ENCODE data around the gene PCDHGA5.

Gene PCDHGA5

DNA sequence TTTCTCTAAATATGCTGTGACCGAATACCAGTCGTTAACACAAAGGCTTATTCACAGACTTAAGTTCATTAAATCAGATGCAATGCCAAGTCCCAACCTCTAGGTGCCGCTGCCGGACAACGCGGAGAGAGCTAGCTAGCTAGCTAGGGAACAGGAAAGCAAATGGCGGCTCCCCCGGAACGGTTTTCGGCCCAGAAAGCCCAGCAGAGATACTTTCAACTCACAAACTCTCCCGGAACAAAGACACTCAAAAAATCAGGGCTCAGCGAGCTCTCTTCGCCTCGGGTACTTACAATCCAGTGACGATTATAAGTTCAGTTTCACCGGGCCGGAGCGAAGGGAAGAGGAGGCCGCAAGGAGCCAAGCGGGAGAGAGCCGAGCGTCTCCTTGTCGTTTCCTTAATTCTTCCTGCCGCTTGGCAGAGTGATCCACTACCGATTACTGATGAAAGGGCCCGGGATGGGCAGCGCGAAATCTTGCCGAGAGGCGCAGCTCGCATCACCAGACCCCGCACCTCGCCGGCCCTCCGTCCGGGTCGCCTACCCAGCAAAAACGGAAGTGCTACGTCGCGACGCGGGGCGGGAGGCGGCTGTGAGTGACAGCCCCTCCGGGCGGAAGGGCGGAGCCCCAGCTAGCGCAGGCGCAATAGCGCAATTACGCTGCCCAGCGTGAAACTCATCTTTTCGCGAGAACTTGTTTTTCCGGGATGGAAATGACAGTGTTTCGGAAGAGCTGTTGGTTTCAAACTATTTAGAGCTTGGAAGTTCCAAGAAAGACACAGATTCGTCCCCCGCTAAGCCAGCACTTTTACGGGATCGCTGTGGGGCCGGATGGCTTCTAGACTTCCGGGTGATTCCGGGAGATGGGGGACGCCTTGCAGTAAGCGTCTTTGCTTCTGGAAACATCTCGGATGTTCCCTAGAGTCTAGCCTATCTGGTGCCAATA is 43.5 kb upstream of the PCDHGA5 start, which contains the start of gene TAF7:
TAF7 (minus strand) TSS at position 560 of the 945 bp plus-strand sequence. CDS start 740 bp downstream, outside the sequence.
- H3K9me3 ChIP-seq (ENCODE audit: insufficient read depth, low read length) = peaks cover 30% of the 10 kb centered on the region; the same call in 1 of the 2 replicates
- H3K4me3 ChIP-seq (ENCODE audit: low read length) = peak within 1 kb of the TSS; percentile 97
- H3K79me2 ChIP-seq (ENCODE audit: low read length) = peaks cover 41% of the 10 kb centered on the region
- H3K4me1 ChIP-seq (ENCODE audit: low read length) = peaks cover 25% of the 10 kb centered on the region
- peak within 1 kb of the TSS; percentile 93; the same call in 1 of the 2 replicates for H2AFZ ChIP-seq (ENCODE audit: low read depth, low read length)
- H3K27me3 ChIP-seq (ENCODE audit: low read depth, low read length) = no peaks in the 10 kb centered on the region
- peaks cover 35% of the 10 kb centered on the region for H3K36me3 ChIP-seq (replicated peaks; ENCODE audit: low read depth, low read length)
- TF ChIP-seq EZH2phosphoT487 (IDR thresholded peaks at IDR 0.05; ENCODE audit: low read depth) = no peak
- TF ChIP-seq, protein P1, sequence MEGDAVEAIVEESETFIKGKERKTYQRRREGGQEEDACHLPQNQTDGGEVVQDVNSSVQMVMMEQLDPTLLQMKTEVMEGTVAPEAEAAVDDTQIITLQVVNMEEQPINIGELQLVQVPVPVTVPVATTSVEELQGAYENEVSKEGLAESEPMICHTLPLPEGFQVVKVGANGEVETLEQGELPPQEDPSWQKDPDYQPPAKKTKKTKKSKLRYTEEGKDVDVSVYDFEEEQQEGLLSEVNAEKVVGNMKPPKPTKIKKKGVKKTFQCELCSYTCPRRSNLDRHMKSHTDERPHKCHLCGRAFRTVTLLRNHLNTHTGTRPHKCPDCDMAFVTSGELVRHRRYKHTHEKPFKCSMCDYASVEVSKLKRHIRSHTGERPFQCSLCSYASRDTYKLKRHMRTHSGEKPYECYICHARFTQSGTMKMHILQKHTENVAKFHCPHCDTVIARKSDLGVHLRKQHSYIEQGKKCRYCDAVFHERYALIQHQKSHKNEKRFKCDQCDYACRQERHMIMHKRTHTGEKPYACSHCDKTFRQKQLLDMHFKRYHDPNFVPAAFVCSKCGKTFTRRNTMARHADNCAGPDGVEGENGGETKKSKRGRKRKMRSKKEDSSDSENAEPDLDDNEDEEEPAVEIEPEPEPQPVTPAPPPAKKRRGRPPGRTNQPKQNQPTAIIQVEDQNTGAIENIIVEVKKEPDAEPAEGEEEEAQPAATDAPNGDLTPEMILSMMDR (IDR thresholded peaks at IDR 0.05; ENCODE audit: low read depth, low read length) = peak; percentile 67
- H3K27ac ChIP-seq (ENCODE audit: low read length) = peak within 1 kb of the TSS; percentile 85
- peak within 1 kb of the TSS; percentile 94 for H3K9ac ChIP-seq (ENCODE audit: low read length)
- peak within 1 kb of the TSS; percentile 78 for H3K4me2 ChIP-seq (ENCODE audit: low read length)
- H4K20me1 ChIP-seq (ENCODE audit: insufficient read depth, low read length) = no peaks in the 10 kb centered on the region

DNA sequence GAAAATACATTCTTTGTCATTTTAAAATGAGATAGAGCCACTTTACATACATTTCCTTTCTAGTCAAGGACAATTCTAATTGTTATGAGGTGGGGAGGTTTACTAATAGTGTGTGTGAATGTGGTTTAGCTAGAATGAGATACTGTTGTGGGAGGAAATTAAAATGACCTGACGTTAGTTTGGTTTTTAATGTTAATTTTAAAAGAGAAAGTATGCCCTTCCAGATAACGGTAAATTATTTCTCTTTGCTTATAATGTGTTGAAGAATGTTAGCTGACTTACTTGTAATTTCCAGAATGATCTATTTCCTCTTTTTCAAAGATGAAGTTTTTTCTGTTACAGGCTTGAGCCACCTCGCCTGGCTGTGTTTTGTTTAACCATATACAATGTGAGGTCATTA is 41.7 kb upstream of the PCDHGA5 start:
- peak overlapping the region; percentile 43 for H3K4me3 ChIP-seq (ENCODE audit: low read length)
- H3K9ac ChIP-seq (ENCODE audit: low read length) = no peak overlapping the region
- H4K20me1 ChIP-seq (ENCODE audit: insufficient read depth, low read length) = no peaks in the 10 kb centered on the region
- H3K79me2 ChIP-seq (ENCODE audit: low read length) = peaks cover 30% of the 10 kb centered on the region
- H2AFZ ChIP-seq (ENCODE audit: low read depth, low read length) = no peak overlapping the region
- H3K27me3 ChIP-seq (ENCODE audit: low read depth, low read length) = no peaks in the 10 kb centered on the region
- peaks cover 27% of the 10 kb centered on the region for H3K4me1 ChIP-seq (ENCODE audit: low read length)
- TF ChIP-seq EZH2phosphoT487 (IDR thresholded peaks at IDR 0.05; ENCODE audit: low read depth) = no peak
- TF ChIP-seq, protein P1 (IDR thresholded peaks at IDR 0.05; ENCODE audit: low read depth, low read length) = no peak
- peak overlapping the region; percentile 69 for H3K27ac ChIP-seq (ENCODE audit: low read length)
- peaks cover 26% of the 10 kb centered on the region; the same call in 1 of the 2 replicates for H3K9me3 ChIP-seq (ENCODE audit: insufficient read depth, low read length)
- peak overlapping the region; percentile 55 for H3K4me2 ChIP-seq (ENCODE audit: low read length)
- H3K36me3 ChIP-seq (replicated peaks; ENCODE audit: low read depth, low read length) = peaks cover 25% of the 10 kb centered on the region

DNA sequence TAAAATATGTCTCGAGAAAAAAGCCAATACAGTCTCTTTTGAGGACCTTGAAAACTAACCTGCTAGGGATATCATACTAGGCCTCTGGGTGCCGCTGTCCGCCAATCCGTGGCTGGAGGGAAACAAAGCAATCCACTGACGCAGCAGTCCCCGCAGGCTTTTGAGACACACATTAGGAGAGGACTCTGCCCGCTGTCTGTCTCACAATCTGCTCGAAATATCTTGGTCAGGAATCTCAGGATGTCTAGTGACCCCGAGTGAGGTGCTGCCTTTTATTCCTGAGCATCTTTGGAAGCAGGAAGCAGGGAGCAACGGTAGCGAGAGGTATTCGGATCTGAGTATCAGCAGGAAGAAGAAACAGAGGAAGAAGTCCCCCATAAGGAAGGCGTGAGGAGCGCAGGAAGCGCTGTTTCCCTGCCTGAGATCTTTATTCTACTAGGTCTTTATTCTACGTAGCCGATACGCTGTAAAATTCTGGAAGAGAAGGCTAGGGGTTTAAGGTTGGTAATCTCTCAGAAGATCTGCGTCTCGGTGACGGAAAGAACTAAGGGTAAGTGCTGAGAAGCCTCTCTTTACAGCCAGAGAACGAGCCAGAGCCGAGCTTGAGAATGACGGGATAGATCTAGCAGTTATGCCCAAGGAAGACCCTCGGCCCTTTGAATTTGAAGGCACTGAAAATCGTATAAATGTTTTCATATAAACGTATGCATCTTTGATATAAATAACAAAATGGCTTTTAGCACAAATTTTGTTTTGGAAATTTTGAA is 37.7 kb upstream of the PCDHGA5 start:
- H3K4me1 ChIP-seq (ENCODE audit: low read length) = peaks cover 17% of the 10 kb centered on the region
- no peaks in the 10 kb centered on the region for H4K20me1 ChIP-seq (ENCODE audit: insufficient read depth, low read length)
- no peaks in the 10 kb centered on the region for H3K79me2 ChIP-seq (ENCODE audit: low read length)
- H3K36me3 ChIP-seq (replicated peaks; ENCODE audit: low read depth, low read length) = no peaks in the 10 kb centered on the region
- peak overlapping the region; percentile 94 for H2AFZ ChIP-seq (ENCODE audit: low read depth, low read length)
- H3K27me3 ChIP-seq (ENCODE audit: low read depth, low read length) = no peaks in the 10 kb centered on the region
- peak overlapping the region; percentile 84 for H3K9ac ChIP-seq (ENCODE audit: low read length)
- peak overlapping the region; percentile 90 for H3K4me2 ChIP-seq (ENCODE audit: low read length)
- 0 out of 2 replicates have a peak, but pooled peaks cover 5% of the 10 kb centered on the region for H3K9me3 ChIP-seq (ENCODE audit: insufficient read depth, low read length)
- H3K27ac ChIP-seq (ENCODE audit: low read length) = no peak overlapping the region
- no peak for TF ChIP-seq EZH2phosphoT487 (IDR thresholded peaks at IDR 0.05; ENCODE audit: low read depth)
- TF ChIP-seq, protein P1 (IDR thresholded peaks at IDR 0.05; ENCODE audit: low read depth, low read length) = peak; percentile 57
- peak overlapping the region; percentile 90 for H3K4me3 ChIP-seq (ENCODE audit: low read length)

Data from OCI-LY3 (cell line).